Activated T-helper 2 cell treated with anti-CD3 and anti-CD28 coated beads, Interferon-gamma antibody, Interleukin-2, Interleukin-4, amounts not matched to agents 10 μg/mL and 5 μg/mL and 100 μg/mL, durations not matched to agents 14 hours and 24 hours and 36 hours (primary cell): ENCODE data around the gene FGD6. TPM values are rescaled to one million over a fixed set of nuclear protein-coding genes. Genes with fewer than 3 reads are reported as not detected.
"Not testable (repeated sequence)": the region's sequence is repeated elsewhere in the genome, so short reads cannot be mapped to it uniquely, and the experiment has no call there.

Source experiments
- DNase-seq: peaks from one replicate; pipeline ENCODE4 v3.0.0; 2021; ENCODE audit warnings: low spot score
- H3K27ac Mint-ChIP-seq: one replicate; pipeline ENCODE4 v1.8.0; 2021; ENCODE audit warnings: mixed read lengths
- H3K27me3 Mint-ChIP-seq: one replicate; pipeline ENCODE4 v1.8.0; 2021; ENCODE audit warnings: low read depth, mixed read lengths
- H3K36me3 Mint-ChIP-seq: one replicate; pipeline ENCODE4 v1.8.0; 2021; ENCODE audit warnings: low read depth, mixed read lengths
- H3K4me1 Mint-ChIP-seq: one replicate; pipeline ENCODE4 v1.8.0; 2021; ENCODE audit warnings: low read depth, mixed read lengths
- H3K4me3 Mint-ChIP-seq: one replicate; pipeline ENCODE4 v1.8.0; 2021; ENCODE audit warnings: low read depth, mild to moderate bottlenecking, moderate library complexity, mixed read lengths
- H3K9me3 Mint-ChIP-seq: one replicate; pipeline ENCODE4 v1.8.0; 2021; ENCODE audit warnings: mixed read lengths
- intact Hi-C: fragments of 100-400 bp; cut with micrococcal nuclease; formaldehyde crosslinking; loops from one replicate; pipeline ENCODE4 v1.15.1; 2023
- total RNA-seq: library from RNA; stranded (reverse); gene quantifications from 2 replicates; pipeline ENCODE4 v1.2.3, GENCODE V29; 2022

The FGD6 gene
- total RNA-seq, 1 donor from 2014 or later: 1.1 TPM

DNA sequence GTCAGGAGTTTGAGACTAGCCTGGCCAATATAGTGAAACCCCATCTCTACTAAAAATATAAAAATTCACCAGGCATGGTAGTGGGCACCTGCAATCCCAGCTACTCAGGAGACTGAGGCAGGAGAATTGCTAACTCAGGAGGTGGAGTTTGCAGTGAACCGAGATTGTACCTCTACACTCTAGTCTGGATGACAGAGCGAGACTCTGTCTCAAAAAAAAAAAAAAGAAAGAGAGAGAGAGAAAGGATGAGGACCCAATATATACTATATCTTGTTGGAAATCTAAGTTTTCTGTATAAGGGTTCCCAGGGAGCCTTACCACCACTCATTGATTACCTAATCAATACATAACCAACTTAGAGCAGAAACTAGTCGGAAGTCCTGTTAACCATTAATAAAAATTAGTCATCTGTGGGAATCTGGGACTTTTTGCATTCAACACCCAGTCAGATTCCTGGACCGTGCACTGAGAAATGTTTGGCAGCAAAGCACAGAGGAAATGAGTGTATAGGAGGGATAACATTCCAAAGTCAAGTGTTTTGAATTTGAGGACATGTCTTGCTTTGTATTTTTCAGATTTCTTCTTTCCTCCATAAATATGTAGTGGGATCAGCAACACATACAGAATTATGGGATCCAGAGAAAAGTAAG lies 99.0 kb downstream of the FGD6 start:
- Mint-ChIP-seq H3K4me1 (peaks cover 8% of the 10 kb centered on the region), H3K4me3 (no peak overlapping the region), H3K27ac (no peak overlapping the region), H3K36me3 (no peaks in the 10 kb centered on the region), H3K9me3 (no peaks in the 10 kb centered on the region), H3K27me3 (peaks cover 2% of the 10 kb centered on the region)
- DNase-seq: no peak
- intact Hi-C loops: no loop called here

DNA sequence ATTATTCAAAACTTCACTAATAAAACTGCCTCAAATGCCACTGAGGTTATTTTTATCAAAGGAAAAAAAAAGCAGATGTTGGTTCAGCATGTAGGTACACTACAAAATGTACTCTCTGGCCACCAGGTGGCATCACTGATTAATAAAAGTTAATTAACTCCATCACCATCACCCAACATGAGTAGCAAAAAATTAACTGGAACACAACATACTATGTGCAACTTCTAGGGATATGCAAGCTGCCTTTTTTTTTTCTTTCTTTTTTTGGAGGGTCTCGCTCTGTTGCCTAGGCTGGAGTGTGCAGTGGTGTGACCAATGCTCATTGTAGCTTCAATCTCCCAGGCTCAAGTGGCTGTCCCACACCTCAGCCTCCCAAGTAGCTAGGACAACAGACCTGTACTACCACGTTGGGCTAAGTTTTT lies 100.1 kb downstream of the FGD6 start:
- H3K27me3 Mint-ChIP-seq: peaks cover 2% of the 10 kb centered on the region
- DNase-seq: peak; percentile 26
- H3K9me3 Mint-ChIP-seq: no peaks in the 10 kb centered on the region
- no peaks in the 10 kb centered on the region for H3K36me3 Mint-ChIP-seq
- H3K27ac Mint-ChIP-seq: no peak overlapping the region
- peaks cover 8% of the 10 kb centered on the region for H3K4me1 Mint-ChIP-seq
- no peak overlapping the region for H3K4me3 Mint-ChIP-seq
- intact Hi-C loops: loop anchor here (1.0 to 2.0 kb wide), 3 partner anchors 100 to 417 kb away; partner anchors contain the start of genes FGD6, METAP2 and VEZT

DNA sequence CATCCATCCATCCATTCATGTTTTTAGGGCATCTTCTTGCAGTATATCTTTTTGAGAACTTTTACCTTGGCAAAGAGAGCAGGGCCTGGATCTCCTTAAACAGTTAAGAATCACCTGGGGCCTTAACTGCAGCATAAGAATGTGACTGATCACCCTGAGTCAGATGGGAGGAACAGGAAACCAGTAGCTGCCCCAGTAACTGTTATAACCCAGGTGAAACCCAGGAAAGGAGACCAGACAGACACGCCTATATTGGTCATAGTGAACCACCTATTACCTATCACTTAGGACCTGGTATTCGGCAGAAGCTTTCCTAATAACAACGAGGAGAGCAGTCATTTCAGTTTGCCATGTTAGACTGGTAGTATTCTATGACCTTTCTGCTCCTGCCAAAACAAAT lies 100.5 kb downstream of the FGD6 start:
- Mint-ChIP-seq H3K27ac (no peak overlapping the region), H3K4me1 (peaks cover 8% of the 10 kb centered on the region), H3K9me3 (no peaks in the 10 kb centered on the region), H3K4me3 (no peak overlapping the region), H3K27me3 (peaks cover 2% of the 10 kb centered on the region), H3K36me3 (no peaks in the 10 kb centered on the region)
- no peak for DNase-seq
- intact Hi-C loops: loop anchor here (1.0 to 2.0 kb wide), 3 partner anchors 101 to 418 kb away; partner anchors contain the start of genes FGD6, METAP2 and VEZT

DNA sequence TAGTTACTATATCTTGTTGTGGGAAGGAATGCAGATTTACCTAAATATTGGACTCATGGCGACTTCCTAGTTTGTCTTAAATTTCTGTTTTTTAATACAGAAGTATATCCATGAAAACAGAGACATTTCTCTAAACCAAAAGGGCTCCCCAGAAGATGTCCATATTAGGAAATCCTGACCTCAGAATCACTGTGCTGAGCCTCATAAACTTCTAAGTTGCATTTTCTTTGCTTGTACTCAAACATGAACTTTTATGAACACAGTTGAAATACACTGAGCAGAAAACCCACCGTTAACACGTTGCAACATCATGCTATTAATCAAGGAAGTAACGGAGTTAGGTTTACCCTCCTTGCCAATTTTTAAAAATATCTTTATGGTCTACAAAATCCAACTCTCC lies 100.9 kb downstream of the FGD6 start:
- Mint-ChIP-seq H3K4me3 (no peak overlapping the region), H3K27ac (no peak overlapping the region), H3K36me3 (no peaks in the 10 kb centered on the region), H3K9me3 (no peaks in the 10 kb centered on the region), H3K4me1 (peaks cover 8% of the 10 kb centered on the region), H3K27me3 (peaks cover 2% of the 10 kb centered on the region)
- intact Hi-C loops: loop anchor here (2.0 kb wide), 1 partner anchor 358 kb away; the partner anchor contains the start of gene METAP2
- DNase-seq: no peak

DNA sequence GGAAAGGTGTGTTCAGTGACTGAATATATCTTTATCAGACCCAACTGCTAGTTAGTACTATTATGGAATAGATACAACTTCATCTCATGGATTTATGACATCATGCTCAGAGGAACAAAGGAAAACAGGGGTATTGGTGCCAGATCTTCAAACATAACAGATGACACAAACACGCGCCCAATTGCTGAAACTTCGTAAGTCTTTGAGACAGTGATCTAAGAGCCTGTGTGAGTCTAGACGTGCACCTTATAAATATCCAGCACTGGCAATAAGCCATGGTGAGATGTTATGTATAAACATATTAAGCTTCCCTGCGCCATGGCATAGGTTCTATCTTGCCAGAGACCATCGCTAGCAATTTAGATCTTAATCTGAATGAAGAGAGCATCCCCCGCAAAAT lies 101.6 kb downstream of the FGD6 start:
- H3K36me3 Mint-ChIP-seq: no peaks in the 10 kb centered on the region
- intact Hi-C loops: loop anchor here (2.0 kb wide), 1 partner anchor 359 kb away; the partner anchor contains the start of gene METAP2
- no peaks in the 10 kb centered on the region for H3K9me3 Mint-ChIP-seq
- DNase-seq: no peak
- no peak overlapping the region for H3K27ac Mint-ChIP-seq
- no peak overlapping the region for H3K4me3 Mint-ChIP-seq
- peaks cover 2% of the 10 kb centered on the region for H3K27me3 Mint-ChIP-seq
- H3K4me1 Mint-ChIP-seq: peaks cover 8% of the 10 kb centered on the region

DNA sequence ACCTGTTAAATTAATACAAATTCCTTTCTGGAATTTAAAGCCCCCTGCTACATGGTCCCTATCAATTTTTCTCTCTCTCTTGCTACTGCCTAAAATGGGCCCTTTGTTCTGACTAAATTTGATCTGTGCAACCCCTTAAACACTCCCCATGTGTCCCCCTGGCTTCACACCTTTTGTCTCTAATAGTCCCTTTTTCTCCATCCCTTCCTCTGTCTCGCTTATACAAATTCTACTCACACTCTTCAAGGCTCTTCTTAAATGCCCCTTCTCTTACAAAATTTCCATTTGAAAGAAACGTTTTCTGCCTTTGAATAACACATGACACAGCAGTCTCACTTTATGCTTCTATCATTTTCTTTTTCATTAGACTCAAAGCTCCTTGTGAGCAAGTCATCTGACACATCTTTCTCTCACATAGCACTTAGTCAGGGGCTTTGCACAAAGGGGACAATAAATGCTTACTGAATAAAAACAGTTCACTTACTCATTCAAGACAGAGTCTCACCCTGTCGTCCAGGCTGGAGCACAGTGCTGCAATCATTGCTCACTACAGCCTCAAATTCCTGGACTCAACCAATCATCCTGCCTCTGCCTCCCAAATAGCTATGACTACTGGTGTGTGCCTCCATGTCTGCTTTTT lies 102.4 kb downstream of the FGD6 start:
- peaks cover 2% of the 10 kb centered on the region for H3K27me3 Mint-ChIP-seq
- no peaks in the 10 kb centered on the region for H3K36me3 Mint-ChIP-seq
- H3K27ac Mint-ChIP-seq: no peak overlapping the region
- DNase-seq: no peak
- H3K4me3 Mint-ChIP-seq: no peak overlapping the region
- no peaks in the 10 kb centered on the region for H3K9me3 Mint-ChIP-seq
- intact Hi-C loops: no loop called here
- peaks cover 8% of the 10 kb centered on the region for H3K4me1 Mint-ChIP-seq

DNA sequence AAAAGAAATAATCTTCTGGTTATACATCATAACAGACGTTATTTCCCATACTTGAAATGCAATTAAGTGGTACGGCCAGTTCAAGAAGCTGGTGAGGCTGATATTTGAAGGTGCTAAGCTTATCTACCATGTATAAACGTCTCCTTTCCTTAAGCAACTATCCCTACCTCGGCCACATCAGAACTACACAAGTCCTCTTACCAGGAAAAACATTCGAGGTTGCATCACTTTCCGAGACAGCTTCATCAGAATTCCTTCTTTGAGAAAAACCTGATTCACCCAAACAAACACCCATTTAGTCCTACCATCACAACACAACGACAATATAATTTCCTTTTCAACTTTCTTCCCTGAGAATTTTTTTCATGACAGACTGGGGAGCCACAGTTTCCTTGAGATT lies 109.9 kb downstream of the FGD6 start:
- Mint-ChIP-seq H3K9me3 (no peaks in the 10 kb centered on the region), H3K4me1 (peaks cover 8% of the 10 kb centered on the region), H3K27ac (no peak overlapping the region), H3K4me3 (no peak overlapping the region), H3K36me3 (no peaks in the 10 kb centered on the region), H3K27me3 (no peaks in the 10 kb centered on the region)
- DNase-seq: no peak
- intact Hi-C loops: no loop called here

DNA sequence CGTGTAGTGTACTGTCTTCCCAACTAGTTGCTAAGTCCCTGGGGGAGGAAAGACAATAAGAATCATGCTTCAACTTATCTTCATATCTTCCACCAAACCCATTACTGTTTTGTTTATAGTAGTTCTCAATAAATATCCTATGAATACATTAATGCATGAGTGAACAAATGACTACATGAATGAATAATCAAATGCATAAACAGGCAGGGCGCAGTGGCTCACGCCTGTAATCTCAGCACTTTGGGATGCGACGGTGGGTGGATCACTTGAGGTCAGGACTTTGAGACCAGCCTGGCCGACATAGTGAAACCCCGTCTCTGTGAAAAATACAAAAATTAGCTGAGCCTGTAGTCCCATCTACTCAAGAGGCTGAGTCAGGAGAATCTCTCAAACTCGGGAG lies 111.7 kb downstream of the FGD6 start:
- peaks cover 8% of the 10 kb centered on the region for H3K4me1 Mint-ChIP-seq
- intact Hi-C loops: no loop called here
- no peak overlapping the region for H3K27ac Mint-ChIP-seq

DNA sequence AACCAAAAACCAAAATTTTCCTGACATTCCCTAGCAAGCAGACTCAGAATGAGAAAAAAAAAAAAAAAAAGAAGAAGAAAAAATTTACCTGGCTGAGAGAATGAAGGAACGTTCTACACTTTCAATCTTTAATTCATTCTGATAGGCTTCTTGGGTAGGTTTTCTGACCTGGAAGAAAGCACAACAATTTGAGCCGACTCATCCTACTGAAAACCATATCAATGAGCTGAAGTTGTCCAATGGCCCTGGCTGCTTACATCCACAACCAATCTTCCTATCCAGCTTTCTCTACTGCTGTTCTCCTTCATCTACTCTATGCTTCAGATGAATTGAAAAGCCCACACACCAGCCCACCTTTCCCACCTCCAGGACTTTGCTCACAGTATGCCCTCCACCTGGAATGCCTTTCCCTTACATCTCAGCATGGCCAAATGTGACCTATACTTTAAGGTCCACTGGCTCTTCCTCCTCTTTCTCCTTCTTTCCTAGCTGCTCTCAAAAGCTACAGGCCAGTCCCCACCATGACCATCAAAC lies 112.3 kb downstream of the FGD6 start:
- H3K36me3 Mint-ChIP-seq: no peaks in the 10 kb centered on the region
- H3K27me3 Mint-ChIP-seq: no peaks in the 10 kb centered on the region
- H3K4me3 Mint-ChIP-seq: no peak overlapping the region
- no peak overlapping the region for H3K27ac Mint-ChIP-seq
- intact Hi-C loops: no loop called here
- DNase-seq: no peak
- H3K4me1 Mint-ChIP-seq: peaks cover 8% of the 10 kb centered on the region
- no peaks in the 10 kb centered on the region for H3K9me3 Mint-ChIP-seq

More for the DNA sequence above, 111.7 kb downstream of the FGD6 start:
- Mint-ChIP-seq H3K36me3 (no peaks in the 10 kb centered on the region), H3K9me3 (no peaks in the 10 kb centered on the region), H3K27me3 (no peaks in the 10 kb centered on the region), H3K4me3 (no peak overlapping the region)
- DNase-seq: no peak

DNA sequence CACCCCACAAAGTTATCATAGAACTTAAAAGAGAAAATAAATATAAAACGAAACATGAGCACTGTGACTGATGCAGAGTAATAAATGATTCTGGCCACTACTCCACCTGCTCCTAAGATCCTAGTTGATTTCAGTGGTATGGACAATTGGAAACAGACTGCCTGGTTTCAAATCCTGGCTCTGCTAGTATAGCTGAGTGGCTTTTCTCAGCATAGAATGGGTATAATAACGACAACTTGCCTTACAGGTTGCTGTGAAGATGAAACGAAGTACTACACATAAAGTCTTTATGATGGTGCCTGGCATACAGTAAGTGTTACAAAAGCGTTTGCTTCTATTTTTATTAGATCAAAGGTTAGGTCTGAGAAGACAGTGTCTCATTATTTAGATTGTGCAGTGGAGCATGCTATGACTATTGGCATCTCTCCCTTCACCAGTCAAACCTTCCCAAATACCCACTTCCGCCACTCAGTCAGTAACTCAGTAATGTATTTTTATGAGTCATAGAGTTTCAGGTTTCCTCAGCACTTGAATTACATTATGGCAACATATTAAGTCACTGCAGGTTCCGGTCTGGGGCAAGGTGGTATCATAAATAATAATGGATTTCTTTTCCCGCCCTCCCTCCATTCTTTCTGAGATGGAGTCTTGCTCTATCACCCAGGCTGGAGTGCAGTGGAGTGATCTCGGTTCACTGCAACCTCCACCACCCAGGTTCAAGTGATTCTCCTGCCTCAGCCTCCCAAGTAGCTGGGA lies 114.2 kb downstream of the FGD6 start:
- peak; percentile 29 for DNase-seq
- Mint-ChIP-seq H3K27ac (peak overlapping the region; percentile 48), H3K36me3 (no peaks in the 10 kb centered on the region), H3K4me1 (peaks cover 8% of the 10 kb centered on the region), H3K4me3 (no peak overlapping the region), H3K9me3 (no peaks in the 10 kb centered on the region), H3K27me3 (peaks cover 2% of the 10 kb centered on the region)
- intact Hi-C loops: loop anchor here (1.0 kb wide), 1 partner anchor 30 kb away; the partner anchor contains the start of gene NR2C1

DNA sequence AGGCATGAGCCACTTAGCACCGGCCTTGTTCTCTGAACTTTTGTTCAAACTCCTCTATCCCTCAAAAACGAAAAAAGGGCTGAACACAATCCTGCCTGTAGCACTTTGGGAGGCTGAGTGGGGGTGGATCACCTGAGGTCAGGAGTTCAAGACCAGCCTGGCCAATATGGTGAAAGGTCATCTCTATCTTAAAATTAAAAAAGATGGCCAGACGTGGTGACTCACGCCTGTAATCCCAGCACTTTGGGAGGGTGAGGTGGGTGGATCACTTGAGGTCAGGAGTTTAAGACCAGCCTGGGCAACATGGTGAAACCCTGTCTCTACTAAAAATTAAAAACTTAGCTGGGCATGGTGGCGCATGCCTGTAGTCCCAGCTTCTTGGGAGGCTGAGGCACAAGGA lies 115.3 kb downstream of the FGD6 start:
- H3K4me1 Mint-ChIP-seq, H3K36me3 Mint-ChIP-seq, H3K9me3 Mint-ChIP-seq, intact Hi-C loops, H3K27ac Mint-ChIP-seq, DNase-seq, H3K27me3 Mint-ChIP-seq, H3K4me3 Mint-ChIP-seq: not testable (repeated sequence)

DNA sequence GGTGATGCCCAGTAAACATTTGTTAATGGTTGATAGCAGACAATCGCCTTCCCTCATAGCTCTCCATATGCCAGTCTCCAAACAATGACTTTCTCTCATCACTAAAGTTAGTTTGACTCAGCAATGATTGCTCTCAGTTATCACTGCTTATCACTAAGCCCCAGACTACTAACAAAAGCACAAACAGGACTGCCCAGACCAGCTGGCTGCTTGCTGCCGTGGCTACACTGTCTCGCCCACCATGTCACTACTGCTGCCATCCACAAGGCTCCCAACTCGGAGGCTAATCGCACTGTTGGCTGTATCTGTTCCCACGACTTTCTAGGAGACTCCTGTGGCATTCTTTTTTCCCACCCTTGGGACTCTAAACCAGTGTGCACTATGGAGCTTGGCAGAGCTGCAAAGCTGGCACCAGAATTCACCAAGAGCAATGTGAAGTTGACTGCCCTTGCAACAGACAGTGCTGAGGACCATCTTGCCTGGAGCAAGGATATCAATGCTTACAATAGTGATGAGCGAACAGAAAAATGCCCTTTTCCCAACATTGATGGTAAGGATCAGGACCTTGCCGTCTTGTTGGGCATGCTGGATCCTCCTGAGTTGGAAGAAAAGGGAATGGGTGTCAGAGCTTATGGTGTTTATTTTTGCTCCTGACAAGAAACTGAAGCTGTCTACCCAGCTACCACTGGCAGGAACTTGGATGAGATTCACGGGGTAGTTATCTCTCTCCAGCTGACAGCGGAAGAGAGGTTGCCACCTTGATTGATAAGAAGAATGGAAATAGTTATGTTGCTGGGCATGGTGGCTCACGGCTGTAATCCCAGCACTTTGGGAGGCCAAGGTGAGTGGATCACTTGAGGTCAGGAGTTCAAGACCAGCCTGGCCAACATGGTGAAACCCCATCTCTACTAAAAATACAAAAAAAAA lies 116.7 kb downstream of the FGD6 start:
- intact Hi-C loops: no loop called here
- Mint-ChIP-seq H3K36me3 (no peaks in the 10 kb centered on the region), H3K27ac (no peak overlapping the region), H3K4me1 (peaks cover 8% of the 10 kb centered on the region), H3K4me3 (no peak overlapping the region), H3K9me3 (no peaks in the 10 kb centered on the region), H3K27me3 (peaks cover 4% of the 10 kb centered on the region)
- DNase-seq: no peak
